Central memory CD4-positive, alpha-beta T cell (primary cell): ENCODE data around the gene BCAN.

Source experiments
- DNase-seq: peaks from one replicate; pipeline ENCODE4 v3.0.0; 2022

The BCAN gene

GRCh38 chr1:156662005-156662799 is 20.3 kb downstream of the BCAN start:
- DNase-seq, result no peak

- no peak for DNase-seq
These were observed 20.8 kb downstream of the BCAN start for GRCh38 chr1:156662800-156663055.

GRCh38 chr1:156663178-156663577 is 21.3 kb downstream of the BCAN start:
- DNase-seq, result no peak

- DNase-seq, result no peak
These were observed 22.3 kb downstream of the BCAN start for GRCh38 chr1:156664046-156664766.

- DNase-seq, result no peak
These were observed 23.0 kb downstream of the BCAN start for GRCh38 chr1:156664767-156665411.

GRCh38 chr1:156665539-156665938 is 23.6 kb downstream of the BCAN start:
- DNase-seq, result no peak

GRCh38 chr1:156666862-156667609 is 25.1 kb downstream of the BCAN start:
- no peak for DNase-seq

GRCh38 chr1:156667610-156667967 is 25.7 kb downstream of the BCAN start:
- DNase-seq, result no peak

- DNase-seq, result no peak
These were observed 26.2 kb downstream of the BCAN start for GRCh38 chr1:156667968-156668709.

- DNase-seq, result no peak
These were observed 27.1 kb downstream of the BCAN start for GRCh38 chr1:156668801-156669637.

- no peak for DNase-seq
These were observed 27.9 kb downstream of the BCAN start for GRCh38 chr1:156669794-156670193.

- no peak for DNase-seq
These were observed 28.4 kb downstream of the BCAN start for GRCh38 chr1:156670359-156670758.

- no peak for DNase-seq
These were observed 28.9 kb downstream of the BCAN start for GRCh38 chr1:156670791-156671190.

GRCh38 chr1:156671804-156672203 is 29.9 kb downstream of the BCAN start:
- no peak for DNase-seq

- no peak for DNase-seq
These were observed 31.6 kb downstream of the BCAN start for GRCh38 chr1:156673387-156674121.

- no peak for DNase-seq
These were observed 33.5 kb downstream of the BCAN start for GRCh38 chr1:156675210-156676113.

- no peak for DNase-seq
These were observed 34.4 kb downstream of the BCAN start for GRCh38 chr1:156676114-156676819.

- no peak for DNase-seq
These were observed 35.1 kb downstream of the BCAN start, which contains the start of gene NES for GRCh38 chr1:156676820-156677615. Gene NES, minus strand, starts transcription at chr1:156677407. Its CDS starts 143 bp downstream, at chr1:156677264.
